A549 (cell line): Measurements from ENCODE around the gene ZNF491. TPM values are rescaled to one million over a fixed set of nuclear protein-coding genes. Genes with fewer than 3 reads are reported as not detected.

ENCODE experiments used
- ATAC-seq, 2 experiments: fragments of 200-7000 bp in 1 of 2; fragments of >200 bp in 1 of 2; cut with Nextera tagmentation in 1 of 2; cut with Tn5 transposase in 1 of 2; 3 replicates each; pipeline versions ENCODE4 v1.8.0 to v1.9.1; 2018 to 2020; ENCODE audit warnings: mild to moderate bottlenecking in 1 of 2, moderate library complexity in 1 of 2
- CTCF ChIA-PET: fragments of 300-600 bp; sonication (Branson Sonifier 250); formaldehyde crosslinking; extraction: SDS; loops from one replicate; lab custom pipeline; 2021; ENCODE audit warnings: antibody characterized with exemption, inconsistent platforms; lab: Yijun Ruan, JAX
- POLR2A ChIA-PET: fragments of 350-600 bp; formaldehyde crosslinking; extraction: SDS; loops from one replicate; lab custom pipeline; 2021; ENCODE audit warnings: antibody characterized with exemption, inconsistent platforms; lab: Yijun Ruan, JAX
- DNase-seq, 2 experiments: peaks; one replicate each; pipeline versions ENCODE4 v3.0.0 to v3.0.0-alpha.2; 2011 to 2016; ENCODE audit warnings: low read depth in 1 of 2, low spot score in 1 of 2
- FAIRE-seq: peaks from 2 replicates; lab custom pipeline; 2011; peaks lifted over from hg19 to GRCh38; lab: Jason Lieb, UNC
- H3K27ac ChIP-seq, 2 experiments: fragments of >200 bp; sonication (Bioruptor Twin); formaldehyde crosslinking; 3 replicates each; pipeline ENCODE4 v1.5.1; 2016 to 2017
- H3K4me1 ChIP-seq: fragments of >200 bp; sonication (Bioruptor Twin); formaldehyde crosslinking; 3 replicates; pipeline ENCODE4 v1.6.1; 2016
- H3K4me2 ChIP-seq: fragments of >200 bp; sonication (Bioruptor Twin); formaldehyde crosslinking; 3 replicates; pipeline ENCODE4 v1.6.1; 2016
- H3K4me3 ChIP-seq: fragments of >200 bp; sonication (Bioruptor Twin); formaldehyde crosslinking; 3 replicates; pipeline ENCODE4 v1.5.1; 2016
- H3K9me3 ChIP-seq: fragments of >200 bp; sonication (Bioruptor Twin); formaldehyde crosslinking; 3 replicates; pipeline ENCODE4 v1.6.1; 2016
- BCL3 ChIP-seq: fragments of >200 bp; sonication (Bioruptor Twin); formaldehyde crosslinking; IDR thresholded peaks from 3 replicates; pipeline ENCODE4 v1.6.1; 2016
- CBX2 ChIP-seq: fragments of 200-600 bp; sonication (generic); IDR thresholded peaks from 2 replicates; pipeline ENCODE4 v1.6.1; 2016; ENCODE audit warnings: low read depth, mild to moderate bottlenecking, borderline replicate concordance
- CEBPB ChIP-seq, 2 experiments: fragments of >200 bp in 1 of 2; sonication (Bioruptor Twin) in 1 of 2; formaldehyde crosslinking in 1 of 2; IDR thresholded peaks; 2 replicates each; pipeline ENCODE4 v1.6.1; 2012 to 2016
- ELK1 ChIP-seq: fragments of 150-350 bp; IDR thresholded peaks from 2 replicates; pipeline ENCODE4 v1.6.1; 2014; ENCODE audit warnings: low read depth, mild to moderate bottlenecking, low read length
- EP300 ChIP-seq, 2 experiments: fragments of >200 bp; sonication (Bioruptor Twin); formaldehyde crosslinking; IDR thresholded peaks; 2 replicates in 1 of 2; 3 replicates in 1 of 2; pipeline ENCODE4 v1.6.1; 2016 to 2017
- FOSL2 ChIP-seq, 2 experiments: fragments of 450-650 bp in 1 of 2; fragments of >200 bp in 1 of 2; sonication (Bioruptor Twin) in 1 of 2; formaldehyde crosslinking; IDR thresholded peaks; 2 replicates each; pipeline versions ENCODE4 v1.5.0 to v1.6.1; 2016 to 2020; ENCODE audit warnings: mild to moderate bottlenecking in 1 of 2, moderate library complexity in 1 of 2
- GATA3 ChIP-seq: IDR thresholded peaks from 2 replicates; pipeline ENCODE4 v1.6.1; 2012; ENCODE audit warnings: borderline replicate concordance
- HDAC2 ChIP-seq: fragments of 200-600 bp; sonication (generic); IDR thresholded peaks from 2 replicates; pipeline ENCODE4 v1.6.1; 2016
- HOXB13 ChIP-seq: fragments of 250-450 bp; sonication (Bioruptor Pico); IDR thresholded peaks from 2 replicates; pipeline ENCODE4 v1.5.0; 2020; ENCODE audit warnings: low read depth, mild to moderate bottlenecking, moderate library complexity
- HOXB5 ChIP-seq: fragments of 250-450 bp; sonication (Bioruptor Pico); IDR thresholded peaks from 2 replicates; pipeline ENCODE4 v1.5.0; 2020; ENCODE audit warnings: mild to moderate bottlenecking, moderate library complexity
- JUN ChIP-seq, 2 experiments: fragments of >200 bp; sonication (Bioruptor Twin); formaldehyde crosslinking; IDR thresholded peaks; 2 replicates in 1 of 2; 3 replicates in 1 of 2; pipeline ENCODE4 v1.6.1; 2016 to 2017
- JUNB ChIP-seq: fragments of >200 bp; sonication (Bioruptor Twin); formaldehyde crosslinking; IDR thresholded peaks from 2 replicates; pipeline ENCODE4 v1.6.1; 2016
- MAFK ChIP-seq: fragments of 450-650 bp; IDR thresholded peaks from 2 replicates; pipeline ENCODE4 v1.6.1; 2014; ENCODE audit not compliant: partially characterized antibody
- MAZ ChIP-seq: fragments of 150-350 bp; IDR thresholded peaks from 2 replicates; pipeline ENCODE4 v1.6.1; 2014; ENCODE audit warnings: antibody characterized with exemption, low read depth, low read length, borderline replicate concordance
- NFE2L2 ChIP-seq: fragments of 150-350 bp; conservative IDR thresholded peaks from 2 replicates; pipeline ENCODE4 v1.6.1; 2014; ENCODE audit warnings: low read length
- NPAS2 ChIP-seq: fragments of 250-450 bp; sonication (Bioruptor Pico); IDR thresholded peaks from 2 replicates; pipeline ENCODE4 v1.8.0; 2022; ENCODE audit warnings: mild to moderate bottlenecking, moderate library complexity, borderline replicate concordance
- NR3C1 ChIP-seq: fragments of >200 bp; sonication (Bioruptor Twin); formaldehyde crosslinking; IDR thresholded peaks from 3 replicates; pipeline ENCODE4 v1.6.1; 2017
- RARB ChIP-seq: fragments of 250-450 bp; sonication (Bioruptor Pico); IDR thresholded peaks from 2 replicates; pipeline ENCODE4 v1.8.0; 2021; ENCODE audit warnings: mild to moderate bottlenecking, moderate library complexity
- RCOR1 ChIP-seq: fragments of 150-350 bp; IDR thresholded peaks from 2 replicates; pipeline ENCODE4 v1.6.1; 2014; ENCODE audit warnings: antibody characterized with exemption, low read length, low read depth
- SREBF2 ChIP-seq: fragments of 450-650 bp; IDR thresholded peaks from 2 replicates; pipeline ENCODE4 v1.6.1; 2014; ENCODE audit warnings: mild to moderate bottlenecking, moderate library complexity
- TFCP2L1 ChIP-seq: fragments of 250-450 bp; sonication (Bioruptor Pico); IDR thresholded peaks from 2 replicates; pipeline ENCODE4 v1.5.0; 2021; ENCODE audit warnings: mild to moderate bottlenecking
- USF2 ChIP-seq: fragments of 450-650 bp; IDR thresholded peaks from 2 replicates; pipeline ENCODE4 v1.6.1; 2014; ENCODE audit warnings: antibody characterized with exemption
- ZFP36 ChIP-seq: fragments of 450-650 bp; IDR thresholded peaks from 2 replicates; pipeline ENCODE4 v1.6.1; 2014; ENCODE audit warnings: borderline replicate concordance; ENCODE audit not compliant: partially characterized antibody
- ZNF302 ChIP-seq: fragments of 250-450 bp; sonication (Bioruptor Pico); IDR thresholded peaks from 2 replicates; pipeline ENCODE4 v1.9.0; 2021; ENCODE audit warnings: inconsistent platforms, mild to moderate bottlenecking, moderate library complexity
- WGBS: methylation state at CpG from one replicate; pipeline ENCODE4 v1.1.6; 2017; ENCODE audit errors: missing lambda C conversion rate; 5-methylcytosine and 5-hydroxymethylcytosine counted together
- polyA plus RNA-seq, 4 experiments: library from polyadenylated mRNA; depleted of rRNA in 3 of 4; stranded (reverse); fragments of >200 nt; fragmentation: RNase III in 1 of 4; extraction: RNeasy Plus Mini Kit Qiagen cat#74134 plus additional on column Dnase treatment in 1 of 4; gene quantifications; 2 replicates in 3 of 4; 3 replicates in 1 of 4; pipeline ENCODE4 v1.2.3, GENCODE V29; 2011 to 2017

Gene ZNF491
- polyA plus RNA-seq, 2 of the 4 experiments (the other 2 are of a cell fraction): not detected

GRCh38 chr19:11787536-11787935 lies 10.8 kb upstream of the ZNF491 start:
- Histone ChIP-seq H3K4me1 (no peaks in the 10 kb centered on the region), H3K4me2 (no peak overlapping the region), H3K9me3 (no peaks in the 10 kb centered on the region; the same call in 2 of the 3 replicates), H3K4me3 (no peak overlapping the region), H3K27ac (no peak overlapping the region)
- TF ChIP-seq ZNF302 (CRISPR knock-in tag) (no peak), NPAS2 (CRISPR knock-in tag) (no peak), FOSL2 (IDR thresholded peaks at IDR 0.05) (no peak), FOSL2 (CRISPR knock-in tag; IDR thresholded peaks at IDR 0.05) (no peak), RARB (CRISPR knock-in tag) (no peak), BCL3 (no peak), CBX2 (no peak), ZFP36 (no peak)
- ATAC-seq: no peak
- 9% methylated on average over 3 of the region's 3 CpGs for WGBS
- CTCF ChIA-PET: no interaction called here
- no peak for DNase-seq
- FAIRE-seq: no peak
- POLR2A ChIA-PET: no interaction called here

- DNase-seq (no peak), ATAC-seq (no peak), FAIRE-seq (no peak)
- TF ChIP-seq NR3C1: no peak
- TF ChIP-seq HDAC2: no peak
- no peak for TF ChIP-seq NFE2L2
- no peak for TF ChIP-seq USF2
- TF ChIP-seq HOXB13 (CRISPR knock-in tag): no peak
- no peak for TF ChIP-seq HOXB5
- TF ChIP-seq JUN (IDR thresholded peaks at IDR 0.05): no peak
- no peak for TF ChIP-seq TFCP2L1 (CRISPR knock-in tag)
- TF ChIP-seq SREBF2: no peak
- no peak for TF ChIP-seq MAFK
- TF ChIP-seq CEBPB (IDR thresholded peaks at IDR 0.05): no peak
- TF ChIP-seq ELK1: no peak
- no peak for TF ChIP-seq JUNB
- no peak for TF ChIP-seq BCL3
- no peak for TF ChIP-seq ZNF302 (CRISPR knock-in tag)
- TF ChIP-seq RCOR1: no peak
- no peak for TF ChIP-seq GATA3
- no peak for TF ChIP-seq MAZ
- TF ChIP-seq EP300 (IDR thresholded peaks at IDR 0.05): no peak
- Histone ChIP-seq H3K4me3 (no peak overlapping the region), H3K4me1 (no peaks in the 10 kb centered on the region), H3K27ac (no peak overlapping the region), H3K9me3 (no peaks in the 10 kb centered on the region), H3K4me2 (no peak overlapping the region)
- POLR2A ChIA-PET: no interaction called here
- CTCF ChIA-PET: no interaction called here
Observed at GRCh38 chr19:11792942-11793341, 5.4 kb upstream of the ZNF491 start.
